Activated T-cell treated with anti-CD3 and anti-CD28 coated beads for 1 hour (primary cell): Measurements from ENCODE around the gene ASB13.
A peak's percentile ranks its signal among the peaks of the same experiment; 100 is the strongest.

ENCODE experiments used
- DNase-seq: peaks from one replicate; pipeline ENCODE4 v3.0.0-alpha.2; 2020; ENCODE audit warnings: low read depth

ASB13 gene

GRCh38 chr10:5647507-5648240, 18.7 kb downstream of the ASB13 start:
- DNase-seq, result no peak

- DNase-seq, result no peak
These were observed 20.3 kb downstream of the ASB13 start for GRCh38 chr10:5645944-5646617.

- no peak for DNase-seq
These were observed 21.0 kb downstream of the ASB13 start for GRCh38 chr10:5645375-5645774.

GRCh38 chr10:5644930-5645329, 21.5 kb downstream of the ASB13 start:
- DNase-seq, result no peak

- no peak for DNase-seq
These were observed 22.9 kb downstream of the ASB13 start for GRCh38 chr10:5643346-5644067.

GRCh38 chr10:5641501-5641900, 24.9 kb downstream of the ASB13 start:
- no peak for DNase-seq

- DNase-seq, result no peak
These were observed 25.9 kb downstream of the ASB13 start for GRCh38 chr10:5640501-5640900.

- DNase-seq, result no peak
These were observed 26.4 kb downstream of the ASB13 start for GRCh38 chr10:5640036-5640435.

GRCh38 chr10:5639066-5639465, 27.3 kb downstream of the ASB13 start:
- DNase-seq, result no peak

- DNase-seq, result no peak
These were observed 27.9 kb downstream of the ASB13 start for GRCh38 chr10:5638494-5638893.

GRCh38 chr10:5634918-5635317, 31.5 kb downstream of the ASB13 start:
- DNase-seq, result no peak

GRCh38 chr10:5633166-5633749, 33.1 kb downstream of the ASB13 start:
- DNase-seq, result no peak

GRCh38 chr10:5632446-5632845, 33.9 kb downstream of the ASB13 start:
- DNase-seq, result no peak

GRCh38 chr10:5631936-5632335, 34.5 kb downstream of the ASB13 start:
- DNase-seq, result no peak

- DNase-seq, result no peak
These were observed 36.3 kb downstream of the ASB13 start for GRCh38 chr10:5630112-5630436.

- peak; percentile 79 for DNase-seq
These were observed 36.9 kb downstream of the ASB13 start for GRCh38 chr10:5629303-5630111.

- no peak for DNase-seq
These were observed 37.7 kb downstream of the ASB13 start for GRCh38 chr10:5628451-5629302.

GRCh38 chr10:5627486-5628044, 38.8 kb downstream of the ASB13 start:
- DNase-seq, result no peak

GRCh38 chr10:5625992-5626777, 40.2 kb downstream of the ASB13 start:
- DNase-seq, result no peak

- no peak for DNase-seq
These were observed 41.7 kb downstream of the ASB13 start for GRCh38 chr10:5624701-5625100.
